PC-3 (cell line): ENCODE measurements around the gene STX1A. TPM values are rescaled to one million over a fixed set of nuclear protein-coding genes. Genes with fewer than 3 reads are reported as not detected.
"Not testable (repeated sequence)": the region's sequence is repeated elsewhere in the genome, so short reads cannot be mapped to it uniquely, and the experiment has no call there.

Source experiments
- ATAC-seq: fragments of 200-7000 bp; cut with Tn5 transposase; 2 replicates; pipeline ENCODE4 v1.9.1; 2020; ENCODE audit warnings: mild to moderate bottlenecking, moderate library complexity
- BruUV-seq: library from RNA; stranded (reverse); fragments of 400-500 nt; replicated peaks from 2 replicates; lab custom pipeline; 2021; lab: Mats Ljungman, UMichigan
- CTCF ChIA-PET: fragments of 300-600 bp; sonication (Branson Sonifier 250); formaldehyde crosslinking; loops from one replicate; lab custom pipeline; 2022; ENCODE audit warnings: antibody characterized with exemption; lab: Charles Lee
- POLR2A ChIA-PET: fragments of 300-600 bp; sonication (Branson Sonifier 250); formaldehyde crosslinking; loops from one replicate; lab custom pipeline; 2022; ENCODE audit warnings: antibody characterized with exemption; ENCODE audit not compliant: unreplicated experiment; lab: Charles Lee
- DNase-seq: peaks from one replicate; pipeline ENCODE4 v3.0.0-alpha.2; 2015
- H2AFZ ChIP-seq: fragments of 300-600 bp; sonication (generic); 2 replicates; pipeline ENCODE4 v1.6.0; 2016; ENCODE audit warnings: antibody characterized with exemption, low read length
- H3F3A ChIP-seq: fragments of 300-600 bp; sonication (generic); one replicate; pipeline ENCODE4 v1.6.0; 2017; ENCODE audit warnings: antibody characterized with exemption, low read length, control low read depth, mild to moderate bottlenecking; ENCODE audit not compliant: unreplicated experiment
- H3K27ac ChIP-seq: fragments of 300-600 bp; sonication (generic); 2 replicates; pipeline ENCODE4 v1.5.1; 2016; ENCODE audit warnings: mild to moderate bottlenecking, low read length
- H3K27me3 ChIP-seq: fragments of 300-600 bp; sonication (generic); 2 replicates; pipeline ENCODE4 v1.6.1; 2016; ENCODE audit warnings: low read length, mixed read lengths
- H3K36me3 ChIP-seq: fragments of 300-600 bp; sonication (generic); 2 replicates; pipeline ENCODE4 v1.6.1; 2016; ENCODE audit warnings: low read depth, mixed run types, low read length, mixed read lengths
- H3K4me1 ChIP-seq: fragments of 300-600 bp; sonication (generic); 2 replicates; pipeline ENCODE4 v1.5.1; 2016; ENCODE audit warnings: low read length; ENCODE audit not compliant: insufficient read depth
- H3K4me2 ChIP-seq: fragments of 300-600 bp; sonication (generic); 2 replicates; pipeline ENCODE4 v1.6.0; 2016; ENCODE audit warnings: low read length
- H3K4me3 ChIP-seq: fragments of 300-600 bp; sonication (generic); 2 replicates; pipeline ENCODE4 v1.5.1; 2016; ENCODE audit warnings: mild to moderate bottlenecking, low read length, mixed read lengths
- H3K79me2 ChIP-seq: fragments of 300-600 bp; sonication (generic); 2 replicates; pipeline ENCODE4 v1.6.1; 2017; ENCODE audit warnings: low read length, mixed read lengths
- H3K9ac ChIP-seq: fragments of 300-600 bp; sonication (generic); 2 replicates; pipeline ENCODE4 v1.6.0; 2016; ENCODE audit warnings: mild to moderate bottlenecking, low read length
- H3K9me2 ChIP-seq: fragments of 300-600 bp; sonication (generic); replicated peaks from 2 replicates; pipeline ENCODE4 v1.6.1; 2016; ENCODE audit warnings: mixed run types, low read length, mixed read lengths
- H3K9me3 ChIP-seq: fragments of 300-600 bp; sonication (generic); 2 replicates; pipeline ENCODE4 v1.6.1; 2016; ENCODE audit warnings: low read length, mixed read lengths
- H4K20me1 ChIP-seq: fragments of 300-600 bp; sonication (generic); 2 replicates; pipeline ENCODE4 v1.6.1; 2016; ENCODE audit warnings: low read length, mixed read lengths
- EZH2 ChIP-seq: fragments of 300-600 bp; sonication (generic); IDR thresholded peaks from one replicate; pipeline ENCODE4 v1.6.1; 2017; ENCODE audit warnings: antibody characterized with exemption, mild to moderate bottlenecking, low read length; ENCODE audit not compliant: unreplicated experiment
- EZH2phosphoT487 ChIP-seq: fragments of 300-600 bp; sonication (generic); IDR thresholded peaks from 2 replicates; pipeline ENCODE4 v1.6.1; 2018; ENCODE audit warnings: mild to moderate bottlenecking, antibody characterized with exemption, low read length, borderline replicate concordance
- intact Hi-C: fragments of 100-400 bp; cut with micrococcal nuclease; formaldehyde crosslinking; loops from 2 replicates; pipeline ENCODE4 v1.9.0; 2023
- total RNA-seq: library from RNA; depleted of rRNA; stranded (reverse); fragments of >200 nt; gene quantifications from 2 replicates; pipeline ENCODE4 v1.2.3, GENCODE V29; 2014
- TF ChIP-seq, protein P1 (sequence below): fragments of 300-600 bp; sonication (generic); conservative IDR thresholded peaks from 2 replicates; pipeline ENCODE4 v1.5.1; 2017; ENCODE audit warnings: antibody characterized with exemption, low read depth, mild to moderate bottlenecking, low read length

The STX1A gene
- total RNA-seq, 1 experiment from 2014 or later: 145 TPM

DNA sequence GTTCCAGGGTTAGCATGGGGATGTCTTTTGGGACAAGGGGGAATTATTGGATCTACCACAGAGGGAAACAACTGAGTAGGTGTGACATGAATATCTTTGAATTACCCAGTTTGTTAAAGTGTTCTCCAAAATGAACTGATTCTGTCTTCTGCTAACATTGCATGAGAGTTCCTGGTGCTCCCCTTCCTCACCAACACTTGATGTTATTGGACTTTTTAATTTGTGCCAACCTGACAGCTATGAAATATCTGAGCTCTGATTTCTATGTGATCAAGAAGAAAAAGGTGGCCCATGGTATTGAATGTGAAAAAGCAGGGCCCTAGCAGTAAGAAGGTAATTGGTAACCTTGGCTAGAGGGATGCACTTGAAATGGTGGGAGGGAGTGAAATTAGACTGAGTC is 56.4 kb downstream of the STX1A start:
- no peak for DNase-seq
- Histone ChIP-seq H4K20me1 (no peaks in the 10 kb centered on the region), H3K27me3 (no peaks in the 10 kb centered on the region), H3K36me3 (no peaks in the 10 kb centered on the region), H3K9ac (no peak overlapping the region), H3F3A (no peaks in the 10 kb centered on the region), H3K4me1 (peaks cover 4% of the 10 kb centered on the region; the same call in 1 of the 2 replicates), H3K27ac (no peak overlapping the region), H3K9me2 (no peaks in the 10 kb centered on the region), H3K4me3 (no peak overlapping the region), H2AFZ (no peak overlapping the region), H3K79me2 (no peaks in the 10 kb centered on the region), H3K4me2 (no peak overlapping the region), H3K9me3 (no peaks in the 10 kb centered on the region)
- intact Hi-C loops: no loop called here
- POLR2A ChIA-PET: no interaction called here
- CTCF ChIA-PET: no interaction called here
- TF ChIP-seq, protein P1, sequence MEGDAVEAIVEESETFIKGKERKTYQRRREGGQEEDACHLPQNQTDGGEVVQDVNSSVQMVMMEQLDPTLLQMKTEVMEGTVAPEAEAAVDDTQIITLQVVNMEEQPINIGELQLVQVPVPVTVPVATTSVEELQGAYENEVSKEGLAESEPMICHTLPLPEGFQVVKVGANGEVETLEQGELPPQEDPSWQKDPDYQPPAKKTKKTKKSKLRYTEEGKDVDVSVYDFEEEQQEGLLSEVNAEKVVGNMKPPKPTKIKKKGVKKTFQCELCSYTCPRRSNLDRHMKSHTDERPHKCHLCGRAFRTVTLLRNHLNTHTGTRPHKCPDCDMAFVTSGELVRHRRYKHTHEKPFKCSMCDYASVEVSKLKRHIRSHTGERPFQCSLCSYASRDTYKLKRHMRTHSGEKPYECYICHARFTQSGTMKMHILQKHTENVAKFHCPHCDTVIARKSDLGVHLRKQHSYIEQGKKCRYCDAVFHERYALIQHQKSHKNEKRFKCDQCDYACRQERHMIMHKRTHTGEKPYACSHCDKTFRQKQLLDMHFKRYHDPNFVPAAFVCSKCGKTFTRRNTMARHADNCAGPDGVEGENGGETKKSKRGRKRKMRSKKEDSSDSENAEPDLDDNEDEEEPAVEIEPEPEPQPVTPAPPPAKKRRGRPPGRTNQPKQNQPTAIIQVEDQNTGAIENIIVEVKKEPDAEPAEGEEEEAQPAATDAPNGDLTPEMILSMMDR: no peak
- TF ChIP-seq EZH2phosphoT487 (no peak), EZH2 (no peak)
- BruUV-seq: no TSS peak
- no peak for ATAC-seq

DNA sequence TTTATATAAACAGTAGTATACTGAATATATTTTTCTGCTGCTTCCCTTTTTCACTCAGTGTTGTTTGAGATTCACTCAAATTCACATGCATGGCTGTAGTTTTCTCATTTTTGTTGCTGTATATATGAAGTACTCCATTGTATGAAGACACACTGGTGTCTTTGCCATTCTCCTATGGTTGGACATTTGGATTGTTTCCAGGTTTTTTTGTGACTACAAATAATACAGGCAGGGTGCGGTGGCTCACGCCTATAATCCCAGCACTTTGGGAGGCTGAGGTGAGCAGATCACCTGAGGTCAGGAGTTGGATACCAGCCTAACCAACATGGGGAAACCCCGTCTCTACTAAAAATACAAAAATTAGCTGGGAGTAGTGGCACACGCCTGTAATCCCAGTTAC is 58.9 kb downstream of the STX1A start:
- CTCF ChIA-PET, H3K9me2 ChIP-seq, H2AFZ ChIP-seq, H4K20me1 ChIP-seq, POLR2A ChIA-PET, H3K9me3 ChIP-seq, H3K4me1 ChIP-seq, H3F3A ChIP-seq, H3K79me2 ChIP-seq, ATAC-seq, H3K27ac ChIP-seq, H3K4me3 ChIP-seq, H3K36me3 ChIP-seq, H3K27me3 ChIP-seq, H3K4me2 ChIP-seq, H3K9ac ChIP-seq, intact Hi-C loops, BruUV-seq: not testable (repeated sequence)
- peak; percentile 26 for DNase-seq

DNA sequence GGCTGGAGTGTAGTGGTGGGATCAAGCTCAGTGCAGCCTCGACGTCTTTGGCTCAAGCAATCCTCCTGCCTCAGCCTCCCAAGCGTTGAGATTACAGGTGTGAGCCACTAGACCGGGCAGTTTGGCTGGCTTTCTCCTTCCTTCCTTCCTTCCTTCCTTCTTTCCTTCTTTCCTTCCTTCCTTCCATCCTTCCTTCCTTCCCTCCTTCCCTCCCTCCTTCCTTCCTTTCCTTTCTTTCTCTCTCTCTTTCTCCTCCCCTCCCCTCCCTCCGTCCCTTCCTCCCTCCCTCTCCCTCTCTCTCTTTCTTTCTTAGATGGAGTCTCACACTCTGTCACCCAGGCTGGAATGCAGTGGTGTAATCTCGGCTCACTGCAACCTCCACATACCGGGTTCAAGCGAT is 59.5 kb downstream of the STX1A start:
- ChIA-PET POLR2A (no interaction called here), CTCF (no interaction called here)
- TF ChIP-seq EZH2 (no peak), EZH2phosphoT487 (no peak)
- TF ChIP-seq, protein P1: no peak

DNA sequence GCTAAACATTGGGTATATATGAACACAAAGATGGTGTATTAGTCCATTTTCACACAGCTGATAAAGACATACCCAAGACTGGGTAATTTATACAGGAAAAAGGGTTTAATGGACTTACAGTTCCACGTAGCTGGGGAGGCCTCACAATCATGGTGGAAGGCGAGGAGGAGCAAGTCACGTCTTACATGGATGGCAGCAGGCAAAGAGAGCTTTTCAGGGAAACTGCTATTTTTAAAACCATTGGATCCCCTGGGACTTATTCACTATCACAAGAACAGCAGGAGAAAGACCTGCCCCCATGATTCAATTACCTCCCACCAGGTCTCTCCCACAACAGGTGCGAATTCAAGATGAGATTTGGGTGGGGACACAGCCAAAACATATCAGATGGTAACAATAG is 64.2 kb downstream of the STX1A start:
- BruUV-seq, H3K4me2 ChIP-seq, H3K9ac ChIP-seq, DNase-seq, H3K27me3 ChIP-seq, H2AFZ ChIP-seq, H3K9me3 ChIP-seq, POLR2A ChIA-PET, H3K9me2 ChIP-seq, CTCF ChIA-PET, H4K20me1 ChIP-seq, H3K4me3 ChIP-seq, H3K27ac ChIP-seq, intact Hi-C loops, ATAC-seq, H3K79me2 ChIP-seq, H3K36me3 ChIP-seq, H3K4me1 ChIP-seq, H3F3A ChIP-seq: not testable (repeated sequence)

More for the DNA sequence above, 59.5 kb downstream of the STX1A start:
- intact Hi-C loops: no loop called here
- Histone ChIP-seq H4K20me1 (no peaks in the 10 kb centered on the region), H3F3A (no peaks in the 10 kb centered on the region), H3K9ac (no peak overlapping the region), H3K36me3 (no peaks in the 10 kb centered on the region), H3K9me2 (no peaks in the 10 kb centered on the region), H2AFZ (no peak overlapping the region), H3K9me3 (no peaks in the 10 kb centered on the region), H3K4me3 (no peak overlapping the region), H3K27me3 (no peaks in the 10 kb centered on the region), H3K4me1 (no peaks in the 10 kb centered on the region), H3K79me2 (no peaks in the 10 kb centered on the region), H3K4me2 (no peak overlapping the region), H3K27ac (no peak overlapping the region)
- ATAC-seq: no peak
- no peak for DNase-seq
- BruUV-seq: no TSS peak
